Caco-2 (cell line): Measurements from ENCODE around the gene PAPPA2. TPM values are rescaled to one million over a fixed set of nuclear protein-coding genes. Genes with fewer than 3 reads are reported as not detected.

ENCODE experiments used
- BruUV-seq: library from RNA; stranded (reverse); fragments of 400-500 nt; replicated peaks from 2 replicates; lab custom pipeline; 2021; lab: Mats Ljungman, UMichigan
- CTCF ChIA-PET: fragments of 300-600 bp; sonication (Branson Sonifier 250); formaldehyde crosslinking; loops from one replicate; lab custom pipeline; 2022; ENCODE audit warnings: antibody characterized with exemption; lab: Charles Lee
- POLR2A ChIA-PET: fragments of 300-600 bp; sonication (Branson Sonifier 250); formaldehyde crosslinking; loops from one replicate; lab custom pipeline; 2022; ENCODE audit warnings: antibody characterized with exemption; lab: Charles Lee
- DNase-seq, 2 experiments: peaks; one replicate each; pipeline versions ENCODE4 v3.0.0 to v3.0.0-alpha.2; 2020 to 2022
- H3K27me3 ChIP-seq: replicated peaks from 2 replicates; pipeline ENCODE4 v1.6.0; 2011; ENCODE audit warnings: low read length; ENCODE audit not compliant: control insufficient read depth, insufficient read depth
- H3K36me3 ChIP-seq: 2 replicates; pipeline ENCODE4 v1.5.1; 2011; ENCODE audit warnings: low read length; ENCODE audit not compliant: control insufficient read depth, insufficient read depth
- H3K4me1 ChIP-seq: fragments of 250-450 bp; sonication (Bioruptor Pico); 2 replicates; pipeline ENCODE4 v1.5.1; 2020; ENCODE audit warnings: mild to moderate bottlenecking
- H3K4me3 ChIP-seq: 2 replicates; pipeline ENCODE4 v1.5.1; 2011; ENCODE audit warnings: low read depth, mild to moderate bottlenecking, control low read depth, low read length
- H3K9me3 ChIP-seq: fragments of 250-450 bp; sonication (Bioruptor Pico); 2 replicates; pipeline ENCODE4 v1.5.1; 2020; ENCODE audit warnings: mild to moderate bottlenecking, moderate library complexity
- H3K27ac Mint-ChIP-seq: one replicate; pipeline ENCODE4 v1.8.0; 2022; ENCODE audit warnings: mixed read lengths; ENCODE audit not compliant: unreplicated experiment
- H3K27me3 Mint-ChIP-seq: one replicate; pipeline ENCODE4 v1.8.0; 2022; ENCODE audit warnings: mixed read lengths; ENCODE audit not compliant: insufficient read depth, unreplicated experiment
- H3K36me3 Mint-ChIP-seq: one replicate; pipeline ENCODE4 v1.8.0; 2022; ENCODE audit warnings: mild to moderate bottlenecking, mixed read lengths; ENCODE audit not compliant: insufficient read depth, unreplicated experiment
- H3K4me1 Mint-ChIP-seq: one replicate; pipeline ENCODE4 v1.8.0; 2022; ENCODE audit warnings: low read depth, mixed read lengths; ENCODE audit not compliant: unreplicated experiment
- H3K4me3 Mint-ChIP-seq: one replicate; pipeline ENCODE4 v1.8.0; 2022; ENCODE audit warnings: mild to moderate bottlenecking, moderate library complexity, mixed read lengths; ENCODE audit not compliant: unreplicated experiment
- H3K9me3 Mint-ChIP-seq: one replicate; pipeline ENCODE4 v1.8.0; 2022; ENCODE audit warnings: mixed read lengths; ENCODE audit not compliant: unreplicated experiment
- intact Hi-C: fragments of 100-400 bp; cut with micrococcal nuclease; formaldehyde crosslinking; loops from one replicate; pipeline ENCODE4 v1.10.0; 2022; ENCODE audit not compliant: unreplicated experiment
- total RNA-seq: library from RNA; stranded (reverse); gene quantifications from 2 replicates; pipeline ENCODE4 v1.2.3, GENCODE V29; 2022
- TF ChIP-seq, protein P1 (sequence below), 2 experiments: fragments of 200-600 bp in 1 of 2; IDR thresholded peaks; 1 replicate in 1 of 2; 2 replicates in 1 of 2; pipeline versions ENCODE4 v1.5.1 to v1.8.0; 2011 to 2022; ENCODE audit warnings: antibody characterized with exemption in 1 of 2, control low read depth in 1 of 2, inconsistent platforms in 1 of 2, low read depth in 1 of 2, low read length in 1 of 2, mild to moderate bottlenecking in 1 of 2, moderate library complexity in 1 of 2; ENCODE audit not compliant: insufficient read depth in 1 of 2, severe bottlenecking in 1 of 2, unreplicated experiment in 1 of 2

The PAPPA2 gene
- total RNA-seq, 1 experiment from 2014 or later: 0.18 TPM

- CTCF ChIA-PET: no interaction called here
- no peak for DNase-seq
- TF ChIP-seq, protein P1, sequence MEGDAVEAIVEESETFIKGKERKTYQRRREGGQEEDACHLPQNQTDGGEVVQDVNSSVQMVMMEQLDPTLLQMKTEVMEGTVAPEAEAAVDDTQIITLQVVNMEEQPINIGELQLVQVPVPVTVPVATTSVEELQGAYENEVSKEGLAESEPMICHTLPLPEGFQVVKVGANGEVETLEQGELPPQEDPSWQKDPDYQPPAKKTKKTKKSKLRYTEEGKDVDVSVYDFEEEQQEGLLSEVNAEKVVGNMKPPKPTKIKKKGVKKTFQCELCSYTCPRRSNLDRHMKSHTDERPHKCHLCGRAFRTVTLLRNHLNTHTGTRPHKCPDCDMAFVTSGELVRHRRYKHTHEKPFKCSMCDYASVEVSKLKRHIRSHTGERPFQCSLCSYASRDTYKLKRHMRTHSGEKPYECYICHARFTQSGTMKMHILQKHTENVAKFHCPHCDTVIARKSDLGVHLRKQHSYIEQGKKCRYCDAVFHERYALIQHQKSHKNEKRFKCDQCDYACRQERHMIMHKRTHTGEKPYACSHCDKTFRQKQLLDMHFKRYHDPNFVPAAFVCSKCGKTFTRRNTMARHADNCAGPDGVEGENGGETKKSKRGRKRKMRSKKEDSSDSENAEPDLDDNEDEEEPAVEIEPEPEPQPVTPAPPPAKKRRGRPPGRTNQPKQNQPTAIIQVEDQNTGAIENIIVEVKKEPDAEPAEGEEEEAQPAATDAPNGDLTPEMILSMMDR (IDR thresholded peaks at IDR 0.05; ENCODE audit: insufficient read depth in 1 of 2, low read depth in 1 of 2, low read length in 1 of 2, severe bottlenecking in 1 of 2, unreplicated experiment in 1 of 2): no peak
- intact Hi-C loops: no loop called here
- Histone ChIP-seq H3K9me3 (no peaks in the 10 kb centered on the region), H3K27me3 (no peaks in the 10 kb centered on the region), H3K4me3 (no peak overlapping the region), H3K4me1 (no peaks in the 10 kb centered on the region), H3K36me3 (no peaks in the 10 kb centered on the region)
- H3K4me3 Mint-ChIP-seq: no peak overlapping the region
- POLR2A ChIA-PET: no interaction called here
- H3K27ac Mint-ChIP-seq: no peak overlapping the region
- no peaks in the 10 kb centered on the region for H3K9me3 Mint-ChIP-seq
- no TSS peak for BruUV-seq
- no peaks in the 10 kb centered on the region for H3K27me3 Mint-ChIP-seq
- no peaks in the 10 kb centered on the region for H3K4me1 Mint-ChIP-seq
- H3K36me3 Mint-ChIP-seq: no peaks in the 10 kb centered on the region
These were observed 82.2 kb downstream of the PAPPA2 start for GRCh38 chr1:176545034-176545639.

DNA sequence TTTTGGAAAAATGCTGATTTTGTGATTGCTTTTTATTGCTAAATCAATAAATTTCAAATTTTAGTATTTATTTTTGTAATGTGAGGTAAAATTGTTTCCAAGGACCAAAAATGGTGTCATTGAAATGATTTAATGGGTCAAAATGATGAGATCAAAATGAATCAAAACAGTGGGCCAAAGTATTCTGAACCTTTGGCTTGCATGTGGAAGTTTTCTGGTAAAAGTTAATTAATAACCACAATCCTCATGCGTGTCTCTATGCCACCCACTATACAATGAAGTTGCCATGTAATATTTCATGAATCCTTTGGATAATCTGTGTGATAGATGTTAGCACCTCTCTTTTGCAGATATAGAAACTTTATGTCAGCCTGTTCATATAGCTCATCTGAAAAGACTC is 83.8 kb downstream of the PAPPA2 start:
- Histone ChIP-seq H3K9me3 (no peaks in the 10 kb centered on the region), H3K36me3 (no peaks in the 10 kb centered on the region), H3K4me3 (no peak overlapping the region), H3K4me1 (no peaks in the 10 kb centered on the region), H3K27me3 (no peaks in the 10 kb centered on the region)
- Mint-ChIP-seq H3K4me1 (no peaks in the 10 kb centered on the region), H3K27ac (no peak overlapping the region), H3K4me3 (no peak overlapping the region), H3K9me3 (no peaks in the 10 kb centered on the region), H3K27me3 (peaks cover 6% of the 10 kb centered on the region), H3K36me3 (no peaks in the 10 kb centered on the region)
- ChIA-PET CTCF (no interaction called here), POLR2A (no interaction called here)
- TF ChIP-seq, protein P1 (IDR thresholded peaks at IDR 0.05; ENCODE audit: insufficient read depth in 1 of 2, low read depth in 1 of 2, low read length in 1 of 2, severe bottlenecking in 1 of 2, unreplicated experiment in 1 of 2): no peak
- BruUV-seq: no TSS peak
- no peak for DNase-seq
- intact Hi-C loops: no loop called here

GRCh38 chr1:176551146-176551545 is 88.2 kb downstream of the PAPPA2 start:
- Mint-ChIP-seq H3K4me3 (no peak overlapping the region), H3K4me1 (no peaks in the 10 kb centered on the region), H3K36me3 (no peaks in the 10 kb centered on the region), H3K27me3 (peaks cover 43% of the 10 kb centered on the region), H3K27ac (no peak overlapping the region), H3K9me3 (no peaks in the 10 kb centered on the region)
- no TSS peak for BruUV-seq
- DNase-seq: no peak
- Histone ChIP-seq H3K9me3 (no peaks in the 10 kb centered on the region), H3K36me3 (no peaks in the 10 kb centered on the region), H3K4me3 (no peak overlapping the region), H3K4me1 (no peaks in the 10 kb centered on the region), H3K27me3 (no peaks in the 10 kb centered on the region)
- TF ChIP-seq, protein P1 (IDR thresholded peaks at IDR 0.05; ENCODE audit: insufficient read depth in 1 of 2, low read depth in 1 of 2, low read length in 1 of 2, severe bottlenecking in 1 of 2, unreplicated experiment in 1 of 2): no peak
- CTCF ChIA-PET: no interaction called here
- intact Hi-C loops: no loop called here
- POLR2A ChIA-PET: no interaction called here
